ENCODE measurements around the gene GPR132. TPM values are rescaled to one million over a fixed set of nuclear protein-coding genes. Genes with fewer than 3 reads are reported as not detected.

GPR132 gene
- total and polyA plus RNA-seq, 3 experiments from 2014 or later = 34.9 to 52.0 (median 51.3) TPM

GRCh38 chr14:105077649-105077995 is 12.4 kb upstream of the GPR132 start:
- Mint-ChIP-seq H3K4me3 (peak overlapping the region in 5 of 7 donors; percentile 64 to 75 (median 74)), H3K36me3 (no peaks in the 10 kb centered on the region), H3K4me1 (peaks cover 25 to 38% (median 29%) of the 10 kb centered on the region in 3 donors), H3K27me3 (no peaks in the 10 kb centered on the region), H3K27ac (peak overlapping the region in 6 of 8 donors; percentile 8 to 96 (median 85)), H3K9me3 (no peaks in the 10 kb centered on the region)
- ChIA-PET CTCF (interaction anchor here (9.1 kb wide), 1 partner anchor 11 kb away, joined by 90 read pairs; no protein-coding TSS in a partner anchor), POLR2A (interaction anchor here (0.9 to 1.6 kb wide), 2 partner anchors 8 to 12 kb away, joined by 3 to 5 read pairs; partner anchors contain the start of gene GPR132)
- Histone ChIP-seq H3K4me1 (ENCODE audit: insufficient read depth, low read length) (peaks cover 29% of the 10 kb centered on the region), H3K4me3 (ENCODE audit: low read length) (peak overlapping the region; percentile 15), H3K27me3 (ENCODE audit: insufficient read depth, low read length, poor library complexity, severe bottlenecking) (no peaks in the 10 kb centered on the region), H3K9me3 (ENCODE audit: low read length) (no peaks in the 10 kb centered on the region), H3K27ac (ENCODE audit: low read depth, low read length) (no peak overlapping the region), H3K36me3 (ENCODE audit: insufficient read depth, low read length) (no peaks in the 10 kb centered on the region)
- DNase-seq = no peak

GRCh38 chr14:105076805-105077648 is 11.8 kb upstream of the GPR132 start:
- POLR2A ChIA-PET = interaction anchor here (0.6 to 2.0 kb wide), 5 partner anchors 9 to 307 kb away, joined by 3 to 6 read pairs (median 3); partner anchors contain the start of gene GPR132

GRCh38 chr14:105076296-105076804 is 11.1 kb upstream of the GPR132 start:
- DNase-seq = no peak
- Histone ChIP-seq H3K9me3 (ENCODE audit: low read length) (no peaks in the 10 kb centered on the region), H3K36me3 (ENCODE audit: insufficient read depth, low read length) (no peaks in the 10 kb centered on the region), H3K27me3 (ENCODE audit: insufficient read depth, low read length, poor library complexity, severe bottlenecking) (no peaks in the 10 kb centered on the region), H3K4me3 (ENCODE audit: low read length) (no peak overlapping the region), H3K4me1 (ENCODE audit: insufficient read depth, low read length) (peaks cover 29% of the 10 kb centered on the region), H3K27ac (ENCODE audit: low read depth, low read length) (no peak overlapping the region)
- Mint-ChIP-seq H3K27ac (peak overlapping the region in 7 of 8 donors; percentile 63 to 94 (median 84)), H3K4me1 (peaks cover 27 to 50% (median 34%) of the 10 kb centered on the region in 3 donors), H3K4me3 (peak overlapping the region in 6 of 7 donors; percentile 64 to 88 (median 74)), H3K36me3 (no peaks in the 10 kb centered on the region), H3K27me3 (no peaks in the 10 kb centered on the region), H3K9me3 (no peaks in the 10 kb centered on the region)
- CTCF ChIA-PET = interaction anchor here (1.0 to 9.1 kb wide), 4 partner anchors 11 to 276 kb away, joined by 4 to 90 read pairs (median 6); partner anchors contain the start of gene GPR132
- POLR2A ChIA-PET = interaction anchor here (2.0 to 3.6 kb wide), 2 partner anchors 11 to 16 kb away, joined by 6 to 20 read pairs; partner anchors contain the start of gene GPR132

More at GRCh38 chr14:105076805-105077648, 11.8 kb upstream of the GPR132 start:
- Mint-ChIP-seq H3K4me1 (peaks cover 25 to 44% (median 31%) of the 10 kb centered on the region in 3 donors), H3K9me3 (no peaks in the 10 kb centered on the region), H3K27ac (peak overlapping the region; percentile 69 to 96 (median 80)), H3K4me3 (peak overlapping the region; percentile 34 to 88 (median 74)), H3K27me3 (no peaks in the 10 kb centered on the region), H3K36me3 (no peaks in the 10 kb centered on the region)
- CTCF ChIA-PET = interaction anchor here (1.1 to 9.1 kb wide), 2 partner anchors 11 to 32 kb away, joined by 4 to 90 read pairs; no protein-coding TSS in a partner anchor
- no peaks in the 10 kb centered on the region for H3K9me3 ChIP-seq (ENCODE audit: low read length)
- H3K27ac ChIP-seq (ENCODE audit: low read depth, low read length) = no peak overlapping the region
- no peaks in the 10 kb centered on the region for H3K36me3 ChIP-seq (ENCODE audit: insufficient read depth, low read length)
- no peaks in the 10 kb centered on the region for H3K27me3 ChIP-seq (ENCODE audit: insufficient read depth, low read length, poor library complexity, severe bottlenecking)
- peak overlapping the region; percentile 15 for H3K4me3 ChIP-seq (ENCODE audit: low read length)
- peaks cover 29% of the 10 kb centered on the region for H3K4me1 ChIP-seq (ENCODE audit: insufficient read depth, low read length)
- peak in 2 of 5 donors; percentile 52 to 56 for DNase-seq

GRCh38 chr14:105075379-105076295 is 10.4 kb upstream of the GPR132 start:
- Histone ChIP-seq H3K27ac (ENCODE audit: low read depth, low read length) (peak overlapping the region; percentile 9), H3K4me1 (ENCODE audit: insufficient read depth, low read length) (peaks cover 32% of the 10 kb centered on the region), H3K27me3 (ENCODE audit: insufficient read depth, low read length, poor library complexity, severe bottlenecking) (no peaks in the 10 kb centered on the region), H3K9me3 (ENCODE audit: low read length) (no peaks in the 10 kb centered on the region), H3K36me3 (ENCODE audit: insufficient read depth, low read length) (no peaks in the 10 kb centered on the region), H3K4me3 (ENCODE audit: low read length) (no peak overlapping the region)
- no peak for DNase-seq
- Mint-ChIP-seq H3K27ac (peak overlapping the region in 2 of 8 donors; percentile 12 to 61), H3K27me3 (no peaks in the 10 kb centered on the region), H3K4me3 (peak overlapping the region in 2 of 7 donors; percentile 25 to 68), H3K36me3 (no peaks in the 10 kb centered on the region), H3K4me1 (peaks cover 27 to 56% (median 34%) of the 10 kb centered on the region in 3 donors), H3K9me3 (no peaks in the 10 kb centered on the region)
- ChIA-PET POLR2A (interaction anchor here (1.1 to 3.6 kb wide), 3 partner anchors 10 to 15 kb away, joined by 5 to 20 read pairs (median 6); partner anchors contain the start of gene GPR132), CTCF (interaction anchor here (1.0 to 9.1 kb wide), 5 partner anchors 10 to 276 kb away, joined by 4 to 90 read pairs (median 7); partner anchors contain the start of gene GPR132)

GRCh38 chr14:105074601-105075053 is 9.4 kb upstream of the GPR132 start:
- Histone ChIP-seq H3K4me1 (ENCODE audit: insufficient read depth, low read length) (peaks cover 42% of the 10 kb centered on the region), H3K36me3 (ENCODE audit: insufficient read depth, low read length) (no peaks in the 10 kb centered on the region), H3K9me3 (ENCODE audit: low read length) (no peaks in the 10 kb centered on the region), H3K4me3 (ENCODE audit: low read length) (no peak overlapping the region), H3K27ac (ENCODE audit: low read depth, low read length) (no peak overlapping the region), H3K27me3 (ENCODE audit: insufficient read depth, low read length, poor library complexity, severe bottlenecking) (no peaks in the 10 kb centered on the region)
- CTCF ChIA-PET = interaction anchor here (0.7 to 9.1 kb wide), 8 partner anchors 8 to 899 kb away, joined by 3 to 90 read pairs (median 4); partner anchors contain the start of gene GPR132
- Mint-ChIP-seq H3K27me3 (no peaks in the 10 kb centered on the region), H3K36me3 (no peaks in the 10 kb centered on the region), H3K4me1 (peaks cover 37 to 66% (median 41%) of the 10 kb centered on the region in 3 donors), H3K4me3 (no peak overlapping the region), H3K9me3 (no peaks in the 10 kb centered on the region), H3K27ac (peak overlapping the region in 1 of 8 donors; percentile 9)
- DNase-seq = no peak
- POLR2A ChIA-PET = interaction anchor here (1.1 to 3.6 kb wide), 2 partner anchors 9 to 12 kb away, joined by 5 to 20 read pairs; partner anchors contain the start of gene GPR132

GRCh38 chr14:105073720-105074600 is 8.7 kb upstream of the GPR132 start:
- POLR2A ChIA-PET = interaction anchor here (1.1 to 3.6 kb wide), 2 partner anchors 9 to 13 kb away, joined by 5 to 20 read pairs; partner anchors contain the start of gene GPR132
- Mint-ChIP-seq H3K9me3 (no peaks in the 10 kb centered on the region), H3K27ac (peak overlapping the region in 1 of 8 donors; percentile 61), H3K36me3 (no peaks in the 10 kb centered on the region), H3K4me1 (peaks cover 44 to 71% (median 45%) of the 10 kb centered on the region in 3 donors), H3K4me3 (peak overlapping the region in 1 of 7 donors; percentile 30), H3K27me3 (no peaks in the 10 kb centered on the region)
- Histone ChIP-seq H3K27ac (ENCODE audit: low read depth, low read length) (no peak overlapping the region), H3K4me1 (ENCODE audit: insufficient read depth, low read length) (peaks cover 49% of the 10 kb centered on the region), H3K27me3 (ENCODE audit: insufficient read depth, low read length, poor library complexity, severe bottlenecking) (no peaks in the 10 kb centered on the region), H3K4me3 (ENCODE audit: low read length) (no peak overlapping the region), H3K36me3 (ENCODE audit: insufficient read depth, low read length) (no peaks in the 10 kb centered on the region), H3K9me3 (ENCODE audit: low read length) (no peaks in the 10 kb centered on the region)
- CTCF ChIA-PET = interaction anchor here (0.9 to 9.1 kb wide), 8 partner anchors 7 to 416 kb away, joined by 3 to 90 read pairs (median 5); partner anchors contain the start of gene GPR132
- DNase-seq = no peak

Measured in CD8-positive, alpha-beta memory T cell (primary cell).